HTR-8/SVneo (cell line): ENCODE results near the gene FIBCD1.

Experiments used
- DNase-seq: peaks from one replicate; pipeline ENCODE4 v3.0.0; 2011; ENCODE audit warnings: low spot score, mixed read lengths; ENCODE audit not compliant: insufficient read length
- FAIRE-seq: peaks from 2 replicates; lab custom pipeline; 2011; peaks lifted over from hg19 to GRCh38; lab: Jason Lieb, UNC

The FIBCD1 gene

GRCh38 chr9:130927338-130927737 is 11.7 kb downstream of the FIBCD1 start:
- FAIRE-seq (no peak), DNase-seq (no peak)

- no peak for FAIRE-seq
- DNase-seq: no peak
Measured at GRCh38 chr9:130925050-130925678, 13.9 kb downstream of the FIBCD1 start.

- FAIRE-seq: no peak
- DNase-seq: no peak
Measured at GRCh38 chr9:130924448-130924788, 14.6 kb downstream of the FIBCD1 start.

- DNase-seq: no peak
- no peak for FAIRE-seq
Measured at GRCh38 chr9:130923611-130924447, 15.2 kb downstream of the FIBCD1 start.

- FAIRE-seq (no peak), DNase-seq (no peak)
Measured at GRCh38 chr9:130922893-130923610, 16.0 kb downstream of the FIBCD1 start.

GRCh38 chr9:130921989-130922892 is 16.8 kb downstream of the FIBCD1 start:
- DNase-seq (no peak), FAIRE-seq (no peak)

GRCh38 chr9:130921300-130921988 is 17.6 kb downstream of the FIBCD1 start:
- no peak for FAIRE-seq
- no peak for DNase-seq

GRCh38 chr9:130920762-130921299 is 18.2 kb downstream of the FIBCD1 start:
- FAIRE-seq (no peak), DNase-seq (no peak)

GRCh38 chr9:130920233-130920632 is 18.8 kb downstream of the FIBCD1 start:
- FAIRE-seq: no peak
- DNase-seq: no peak

GRCh38 chr9:130919559-130920145 is 19.4 kb downstream of the FIBCD1 start:
- DNase-seq (no peak), FAIRE-seq (no peak)

GRCh38 chr9:130918826-130919558 is 20.1 kb downstream of the FIBCD1 start:
- no peak for DNase-seq
- FAIRE-seq: no peak

- DNase-seq (no peak), FAIRE-seq (no peak)
Measured at GRCh38 chr9:130918101-130918825, 20.8 kb downstream of the FIBCD1 start.

- DNase-seq (no peak), FAIRE-seq (no peak)
Measured at GRCh38 chr9:130917168-130917960, 21.7 kb downstream of the FIBCD1 start.

GRCh38 chr9:130915096-130915447 is 24.0 kb downstream of the FIBCD1 start:
- no peak for FAIRE-seq

GRCh38 chr9:130914417-130915095 is 24.5 kb downstream of the FIBCD1 start:
- FAIRE-seq (no peak), DNase-seq (no peak)

More at GRCh38 chr9:130915096-130915447, 24.0 kb downstream of the FIBCD1 start:
- DNase-seq: no peak
